Smooth muscle cell of the brain vasculature (primary cell): Measurements from ENCODE around the gene TEKT3.

Source experiments
- DNase-seq: peaks from one replicate; pipeline ENCODE4 v3.0.0-alpha.2; 2012; ENCODE audit warnings: low read depth, low spot score

Gene TEKT3

DNA sequence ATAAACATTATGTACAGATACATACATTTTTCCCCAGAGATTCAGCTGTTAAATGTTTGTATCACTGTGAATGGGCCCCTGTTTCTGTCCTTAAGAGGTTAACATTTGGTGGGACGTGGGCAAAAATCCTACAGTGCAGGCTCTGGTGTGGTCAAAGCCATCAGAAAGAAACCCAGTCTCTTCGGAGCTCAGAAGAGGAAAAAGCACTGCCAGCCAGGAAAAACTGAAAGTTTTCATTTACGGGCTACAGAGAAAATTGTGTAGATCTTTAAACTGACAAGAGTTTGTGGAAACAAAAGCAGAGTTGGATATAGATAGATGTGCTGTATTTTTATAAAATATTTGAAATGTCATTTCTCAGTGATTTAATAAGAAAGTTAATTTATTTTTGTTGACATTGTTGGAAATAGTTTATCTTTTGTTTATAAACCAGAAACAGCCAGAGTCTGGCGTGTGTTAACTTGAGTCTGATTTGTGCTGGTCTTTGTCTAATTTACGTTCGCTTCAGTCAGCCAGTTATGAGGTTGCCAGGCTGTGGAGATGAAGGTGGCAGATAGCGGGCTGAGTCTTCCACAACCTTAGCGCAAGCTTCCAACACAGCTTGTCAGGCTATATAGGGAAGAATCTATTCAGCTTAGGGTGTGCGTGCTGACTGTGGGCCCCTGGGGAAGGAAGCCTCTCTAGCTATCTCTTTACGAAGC is 9.5 kb upstream of the TEKT3 start:
- DNase-seq, result no peak

DNA sequence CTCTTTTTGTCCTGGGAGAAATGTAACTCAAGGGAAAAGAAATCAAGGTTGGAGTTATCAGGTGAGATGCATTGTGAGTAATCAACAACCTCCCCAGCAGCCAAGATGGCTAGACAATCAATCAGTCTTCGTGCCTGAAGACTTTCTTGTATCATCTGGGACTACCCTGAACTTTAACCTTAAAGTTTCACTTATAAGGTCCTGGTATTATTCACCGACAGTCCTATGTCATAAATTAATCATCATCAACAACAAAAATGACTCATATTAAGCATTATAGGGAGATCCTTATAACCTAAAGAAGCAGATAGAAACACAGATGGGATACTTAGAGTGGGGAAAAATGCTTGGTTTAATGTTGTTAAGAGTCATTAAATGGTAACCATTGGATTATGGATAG is 7.7 kb upstream of the TEKT3 start:
- no peak for DNase-seq

DNA sequence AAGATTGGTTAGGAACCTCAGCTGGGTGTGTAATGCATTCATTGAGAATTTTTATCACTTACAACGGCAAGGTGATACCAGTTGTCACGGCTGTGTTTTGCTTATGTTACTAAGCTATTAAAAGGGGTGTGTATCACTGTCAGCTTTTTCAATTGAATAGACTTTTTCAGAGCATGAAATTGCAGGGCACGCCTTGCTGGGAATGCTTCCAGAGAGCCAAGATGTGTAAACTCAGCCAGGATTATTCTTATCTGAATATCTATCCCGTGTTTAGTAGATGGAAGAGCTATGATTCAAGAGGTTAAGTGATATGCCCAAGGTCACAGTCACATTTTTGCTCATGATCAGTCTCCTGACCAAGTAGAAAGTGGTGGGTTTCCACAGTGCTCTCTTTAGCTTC is 6.6 kb upstream of the TEKT3 start:
- no peak for DNase-seq

DNA sequence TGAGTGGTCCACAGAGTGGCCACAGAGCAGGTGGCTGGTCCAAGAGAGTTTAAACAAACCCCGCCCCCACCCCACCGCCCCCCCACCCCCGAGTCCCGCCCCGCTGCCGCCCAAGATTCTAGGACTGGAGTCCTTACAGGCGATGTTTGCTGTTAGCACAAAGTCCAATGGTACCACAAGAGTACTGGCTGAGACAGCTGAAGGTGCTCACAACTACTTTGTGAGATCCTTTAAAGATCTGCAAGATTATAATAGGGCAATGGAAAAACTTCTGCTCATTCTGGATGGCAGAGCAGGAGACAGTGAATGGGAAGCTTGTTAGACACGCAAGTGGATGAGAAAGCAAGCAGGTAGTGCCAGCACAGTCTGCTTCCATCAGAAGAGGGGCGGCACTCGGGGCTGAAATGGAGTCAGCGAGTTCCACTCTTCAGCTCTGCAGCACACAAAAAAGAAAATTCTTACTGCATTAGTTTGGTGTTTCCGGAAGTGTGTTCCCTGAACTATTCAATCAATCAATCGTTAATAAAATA is 4.7 kb upstream of the TEKT3 start:
- no peak for DNase-seq

DNA sequence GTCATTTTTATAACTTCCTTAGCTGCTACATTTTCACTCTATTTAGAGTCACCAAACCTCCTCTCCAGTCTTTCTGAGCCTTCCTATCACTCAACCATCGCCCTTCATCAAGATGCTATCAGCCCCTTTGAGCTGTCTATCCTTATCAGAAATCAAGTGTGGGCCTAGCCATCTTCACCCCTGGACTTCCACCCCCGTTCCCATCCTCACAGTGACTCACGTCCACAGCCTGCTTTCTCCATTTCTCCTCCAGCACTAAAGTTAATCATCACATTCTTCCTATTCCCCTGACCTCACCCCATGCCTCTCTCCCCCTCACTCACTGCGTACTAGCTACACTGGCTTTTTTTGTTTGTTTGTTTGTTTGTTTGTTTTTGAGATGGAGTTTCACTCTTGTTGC is 2.4 kb upstream of the TEKT3 start:
- no peak for DNase-seq

- no peak for DNase-seq
These were observed 1.1 kb upstream of the TEKT3 start for GRCh38 chr17:15342460-15342859.

DNA sequence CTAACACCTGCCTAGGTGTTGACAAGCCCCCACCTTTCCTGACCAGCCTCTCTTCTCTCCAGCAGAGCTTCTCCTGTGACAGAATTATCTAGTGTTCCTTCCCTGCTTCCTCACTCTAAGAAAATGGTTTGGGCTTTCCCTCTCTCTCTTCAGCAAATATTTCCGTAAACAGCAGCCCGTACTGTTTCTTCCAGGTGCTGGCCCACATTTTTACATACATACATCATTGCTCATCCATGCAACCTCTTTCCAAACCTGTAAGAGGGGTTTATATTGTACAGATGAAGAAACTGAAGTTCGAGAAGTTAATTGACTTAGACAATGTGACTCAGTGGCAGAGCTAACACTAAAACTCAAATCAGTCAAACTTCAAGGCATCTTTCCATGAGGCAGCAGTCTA is 569 bp upstream of the TEKT3 start:
- no peak for DNase-seq

DNA sequence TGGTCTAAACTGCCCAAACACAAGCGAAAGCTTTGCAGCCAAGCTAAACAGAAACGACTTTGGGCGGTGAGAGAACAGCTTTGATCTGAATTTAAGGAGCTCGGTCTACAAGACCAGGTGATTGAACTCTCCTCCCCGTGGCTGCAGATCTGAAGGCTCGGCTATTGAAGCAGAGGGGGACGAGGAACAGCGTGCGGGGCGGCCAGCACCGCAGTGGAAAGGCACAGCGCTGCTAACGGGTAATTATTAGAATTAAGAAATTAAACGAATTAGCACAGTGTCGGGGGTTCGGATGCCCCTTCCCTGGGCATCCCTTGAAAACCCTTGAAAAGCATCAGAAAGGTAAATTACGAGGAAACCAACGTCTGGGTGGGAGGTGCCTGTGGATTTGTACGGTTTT is 431 bp downstream of the TEKT3 start:
- no peak for DNase-seq

DNA sequence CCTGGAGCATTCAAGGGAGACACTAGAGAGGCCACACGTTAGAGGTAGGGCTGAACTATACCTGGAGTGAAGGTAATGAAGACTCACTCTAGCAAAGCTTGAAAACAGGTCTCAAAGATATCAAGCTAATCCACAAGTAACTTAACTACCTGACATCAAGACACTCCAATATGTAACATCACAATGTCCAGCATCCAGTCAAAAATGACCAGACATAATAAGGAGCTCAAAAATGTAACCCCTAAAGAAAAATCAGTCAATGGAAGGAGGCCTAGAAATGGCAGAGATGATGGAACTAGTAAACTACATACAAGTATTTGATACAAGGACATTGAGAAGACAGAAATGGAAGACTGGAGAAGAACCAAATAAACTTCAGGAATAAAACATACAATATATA is 6.0 kb downstream of the TEKT3 start:
- DNase-seq, result no peak

DNA sequence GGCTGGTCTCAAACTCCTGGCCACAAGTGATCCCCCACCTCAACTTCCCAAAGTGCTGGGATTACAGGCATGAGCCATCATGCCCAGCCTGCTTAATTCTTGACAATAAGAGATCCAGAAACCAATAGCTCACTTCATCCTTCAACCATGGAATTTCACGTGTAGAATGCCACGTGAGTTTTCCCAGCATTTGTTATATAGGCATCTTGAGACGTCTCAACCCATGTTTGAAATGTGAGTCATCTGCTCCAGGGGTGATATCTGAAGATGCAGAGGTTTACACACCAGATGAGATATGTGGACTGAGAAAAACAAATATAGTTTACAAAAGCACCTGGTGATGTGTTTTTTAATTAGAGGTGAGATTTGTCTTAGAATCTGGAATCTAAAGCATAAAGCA is 7.1 kb downstream of the TEKT3 start:
- no peak for DNase-seq

DNA sequence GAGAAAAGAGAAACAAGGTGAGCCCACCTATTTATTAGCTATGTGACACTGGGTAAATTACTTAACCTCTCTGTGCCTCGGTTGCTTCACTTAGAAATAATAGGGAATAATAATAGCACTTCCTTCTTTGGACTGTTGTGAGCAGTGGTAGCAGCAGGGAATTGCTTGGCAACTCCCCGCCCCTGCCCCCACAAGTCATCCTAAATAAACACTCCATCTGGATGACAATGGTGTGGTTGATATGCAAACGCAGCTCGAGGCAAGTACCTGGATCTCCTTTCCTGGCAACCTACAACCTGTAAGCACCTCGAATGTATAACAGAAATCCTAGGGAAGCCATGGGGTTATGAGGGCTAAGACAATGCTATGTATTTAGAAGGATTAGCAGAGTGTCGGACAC is 9.1 kb downstream of the TEKT3 start:
- no peak for DNase-seq

GRCh38 chr17:15323131-15323530 is 18.3 kb downstream of the TEKT3 start:
- no peak for DNase-seq

- DNase-seq, result no peak
These were observed 19.7 kb downstream of the TEKT3 start for GRCh38 chr17:15321556-15322251.

- DNase-seq, result no peak
These were observed 21.9 kb downstream of the TEKT3 start for GRCh38 chr17:15319452-15320010.

DNA sequence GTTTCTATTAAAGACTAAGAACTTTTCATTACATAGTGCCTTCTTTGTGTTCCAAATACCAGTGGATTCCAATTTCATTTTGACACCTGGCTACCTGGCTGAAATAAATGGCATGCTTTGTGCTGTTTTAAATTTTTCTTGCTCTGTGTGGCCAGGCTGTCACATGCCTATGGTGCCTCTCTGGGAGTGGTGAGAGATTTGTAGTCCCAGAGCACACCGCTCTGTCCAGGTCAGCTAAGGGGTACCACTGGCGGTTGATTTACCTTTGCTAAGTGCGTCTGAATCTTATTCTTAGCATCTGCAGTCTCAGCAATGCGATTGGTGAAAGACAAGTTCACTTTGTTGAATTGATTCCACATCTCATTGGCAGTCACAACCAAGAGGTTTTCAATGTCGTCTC is 29.4 kb downstream of the TEKT3 start:
- DNase-seq, result no peak

DNA sequence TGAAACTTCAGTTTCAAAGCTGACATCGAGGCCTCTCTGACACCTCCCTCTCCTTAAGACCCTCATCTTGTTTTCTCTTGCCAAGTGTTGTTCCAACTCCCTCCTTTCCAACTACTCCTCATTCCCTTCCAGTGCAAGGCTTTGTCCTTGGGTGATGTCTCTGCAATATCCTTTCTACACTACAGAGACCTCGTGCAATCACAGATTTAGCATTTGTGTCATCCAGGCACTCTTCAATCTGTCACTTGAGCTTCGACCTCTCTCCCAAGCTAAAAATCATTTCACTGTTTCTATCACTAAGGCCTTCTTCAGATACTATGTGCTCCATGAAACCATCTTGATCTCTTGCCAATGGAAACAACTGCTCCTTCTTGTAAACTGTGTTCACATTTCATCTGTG is 31.6 kb downstream of the TEKT3 start:
- DNase-seq, result no peak

DNA sequence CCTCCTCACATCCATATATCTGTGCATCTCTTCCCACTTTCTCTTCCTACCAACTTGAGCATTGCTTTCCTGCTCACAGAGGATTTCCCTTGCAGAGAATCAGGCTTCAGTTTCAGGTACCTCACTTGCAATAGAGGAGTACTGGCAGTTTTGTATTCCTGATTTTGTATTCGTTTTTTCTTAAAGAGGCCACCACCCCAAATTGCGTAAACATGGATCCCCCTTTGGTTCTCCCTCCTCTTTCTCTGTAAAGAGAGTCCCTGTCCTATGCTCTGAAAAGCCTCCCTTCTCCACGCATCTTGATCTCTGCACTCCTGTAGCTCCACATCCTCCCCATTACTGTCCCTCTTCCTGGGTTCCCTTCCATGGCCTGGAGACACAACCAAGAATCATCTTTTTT is 32.2 kb downstream of the TEKT3 start:
- DNase-seq, result no peak

- no peak for DNase-seq
These were observed 32.6 kb downstream of the TEKT3 start for GRCh38 chr17:15308758-15309157.

GRCh38 chr17:15307710-15308111 is 33.7 kb downstream of the TEKT3 start:
- DNase-seq, result no peak

DNA sequence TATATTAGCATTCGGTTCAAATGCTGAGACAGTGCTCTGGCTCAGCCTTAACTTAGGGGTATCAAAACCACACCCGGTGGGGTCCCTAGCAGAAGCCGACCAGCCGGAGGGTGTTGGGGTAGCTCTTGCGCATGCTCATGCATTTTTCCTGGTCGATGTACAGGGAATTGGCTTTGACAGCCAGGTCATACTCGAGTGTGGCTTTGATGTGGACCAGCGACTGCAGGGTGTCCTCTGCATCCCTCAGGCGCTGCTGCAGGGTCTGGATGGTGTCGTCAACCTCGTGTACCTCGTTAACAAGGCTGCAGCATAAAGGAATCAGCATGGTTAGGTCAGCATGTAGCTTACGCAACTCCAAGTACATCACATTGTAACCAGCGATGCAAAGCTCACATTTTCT is 37.5 kb downstream of the TEKT3 start:
- DNase-seq, result no peak

- DNase-seq, result no peak
These were observed 38.1 kb downstream of the TEKT3 start for GRCh38 chr17:15303268-15303667.

DNA sequence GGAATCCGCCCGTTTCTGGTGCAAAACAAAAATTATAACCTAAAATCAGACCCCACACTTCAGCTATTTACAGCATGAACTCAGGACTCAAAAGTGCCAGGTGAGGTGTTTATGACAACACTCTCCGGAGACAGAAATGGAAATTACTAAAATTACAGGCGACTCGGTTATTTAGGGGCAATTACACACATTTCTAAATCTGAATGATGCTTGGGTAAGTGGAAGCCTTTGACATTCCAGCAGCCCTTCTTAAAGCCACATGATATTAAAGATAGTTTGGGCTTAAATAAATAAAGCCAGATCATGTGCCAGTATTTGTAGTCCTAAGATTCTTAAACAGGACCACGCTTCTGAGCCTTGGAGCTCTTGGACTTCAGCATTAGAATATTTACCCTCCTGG is 39.6 kb downstream of the TEKT3 start:
- no peak for DNase-seq

GRCh38 chr17:15298176-15298575 is 43.2 kb downstream of the TEKT3 start:
- DNase-seq, result no peak
